ENCODE results near the gene NCL.
A peak's percentile ranks its signal among the peaks of the same experiment; 100 is the strongest.
"Not testable (repeated sequence)": the region's sequence is repeated elsewhere in the genome, so short reads cannot be mapped to it uniquely, and the experiment has no call there.

The NCL gene

GRCh38 chr2:231431606-231432005, 32.7 kb downstream of the NCL start:
- no peak for DNase-seq (ENCODE audit: low read depth in 1 of 2, low spot score in 1 of 2)

DNA sequence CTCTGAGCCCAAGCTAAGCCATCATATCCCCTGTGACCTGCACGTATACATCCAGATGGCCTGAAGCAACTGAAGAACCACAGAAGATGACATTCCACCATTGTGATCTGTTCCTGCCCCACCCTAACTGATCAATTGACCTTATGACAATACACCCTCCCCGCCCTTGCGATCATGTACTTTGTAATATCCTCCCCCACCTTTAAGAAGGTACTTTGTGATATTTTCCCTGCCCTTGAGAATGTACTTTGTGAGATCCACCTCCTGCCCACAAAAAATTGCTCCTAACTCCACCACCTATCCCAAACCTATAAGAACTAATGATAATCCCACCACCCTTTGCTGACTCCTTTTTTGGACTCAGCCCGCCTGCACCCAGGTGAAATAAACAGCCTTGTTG, 33.8 kb downstream of the NCL start:
- not testable (repeated sequence) for DNase-seq (ENCODE audit: low read depth in 1 of 2, low spot score in 1 of 2)

GRCh38 chr2:231429901-231430300, 34.4 kb downstream of the NCL start:
- DNase-seq (ENCODE audit: low read depth in 1 of 2, low spot score in 1 of 2), result no peak

DNA sequence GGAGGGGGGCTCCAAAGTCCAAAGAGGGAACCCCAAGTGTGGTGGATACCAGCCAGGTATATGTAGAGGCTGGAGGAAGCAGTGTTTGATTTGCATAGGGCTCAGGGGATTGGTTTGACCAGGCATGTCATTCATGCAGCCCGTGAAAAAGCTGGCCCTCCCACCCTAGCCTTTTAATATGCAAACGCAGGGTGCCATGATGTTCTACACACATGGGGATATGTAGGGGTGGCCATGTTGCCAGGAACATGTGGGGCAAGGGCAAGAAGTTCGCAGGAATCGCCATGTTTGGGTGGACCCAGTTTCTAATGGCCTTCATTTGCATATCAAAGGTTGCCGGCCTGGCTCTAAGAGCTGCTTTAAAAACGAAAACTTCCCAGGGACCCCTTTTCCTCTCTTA, 35.1 kb downstream of the NCL start:
- no peak for DNase-seq (ENCODE audit: low read depth in 1 of 2, low spot score in 1 of 2)

DNA sequence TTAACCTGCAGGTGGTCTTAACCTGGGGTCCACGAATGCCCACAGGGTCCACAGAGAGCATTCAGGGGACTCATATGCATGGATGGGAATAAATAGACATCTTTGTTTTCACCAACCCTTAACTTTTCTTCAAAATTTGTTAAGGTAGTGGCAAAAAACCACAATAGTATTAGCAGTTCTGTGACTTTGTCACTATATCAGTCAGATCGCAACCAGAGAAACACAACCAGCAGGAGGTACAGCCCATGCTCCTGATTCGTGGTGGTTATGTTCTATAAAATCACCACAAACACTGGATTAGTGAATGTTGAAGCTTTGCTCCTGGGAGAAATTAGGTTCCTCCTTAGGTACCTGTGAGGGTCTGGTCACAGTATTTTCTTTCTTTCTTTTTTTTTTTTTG, 37.2 kb downstream of the NCL start:
- DNase-seq (ENCODE audit: low read depth in 1 of 2, low spot score in 1 of 2), result no peak

- DNase-seq (ENCODE audit: low read depth in 1 of 2, low spot score in 1 of 2), result no peak
These were observed 38.2 kb downstream of the NCL start for GRCh38 chr2:231425811-231426703.

DNA sequence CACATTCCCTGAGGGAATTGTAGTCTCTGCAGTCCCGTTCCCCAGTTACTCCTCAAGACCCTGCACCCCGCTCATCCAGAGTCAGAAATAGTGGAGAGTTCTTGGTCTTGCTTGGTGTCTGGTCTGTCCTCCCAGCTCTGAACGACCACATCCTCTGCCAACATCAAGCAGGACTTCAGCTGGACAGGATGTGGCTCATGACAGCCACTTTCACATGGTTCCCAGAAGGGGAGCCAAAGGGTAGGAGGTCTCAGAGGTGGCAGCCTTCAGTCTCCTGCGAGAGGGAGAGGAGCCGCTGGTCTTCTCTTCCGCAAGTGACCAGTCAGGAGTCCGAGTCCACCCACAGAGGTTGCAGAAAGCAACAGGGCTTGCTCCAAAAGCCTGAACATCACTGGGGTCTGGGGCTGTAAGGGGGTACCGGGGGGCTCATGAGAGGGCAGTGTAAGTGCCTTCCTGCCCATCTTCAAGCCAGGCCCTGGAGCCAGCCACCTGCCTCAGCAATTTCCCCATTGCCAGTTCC, 38.9 kb downstream of the NCL start:
- no peak for DNase-seq (ENCODE audit: low read depth in 1 of 2, low spot score in 1 of 2)

- DNase-seq (ENCODE audit: low read depth in 1 of 2, low spot score in 1 of 2), result no peak
These were observed 41.1 kb downstream of the NCL start for GRCh38 chr2:231423176-231423575.

- no peak for DNase-seq (ENCODE audit: low read depth in 1 of 2, low spot score in 1 of 2)
These were observed 42.2 kb downstream of the NCL start for GRCh38 chr2:231422056-231422455.

DNA sequence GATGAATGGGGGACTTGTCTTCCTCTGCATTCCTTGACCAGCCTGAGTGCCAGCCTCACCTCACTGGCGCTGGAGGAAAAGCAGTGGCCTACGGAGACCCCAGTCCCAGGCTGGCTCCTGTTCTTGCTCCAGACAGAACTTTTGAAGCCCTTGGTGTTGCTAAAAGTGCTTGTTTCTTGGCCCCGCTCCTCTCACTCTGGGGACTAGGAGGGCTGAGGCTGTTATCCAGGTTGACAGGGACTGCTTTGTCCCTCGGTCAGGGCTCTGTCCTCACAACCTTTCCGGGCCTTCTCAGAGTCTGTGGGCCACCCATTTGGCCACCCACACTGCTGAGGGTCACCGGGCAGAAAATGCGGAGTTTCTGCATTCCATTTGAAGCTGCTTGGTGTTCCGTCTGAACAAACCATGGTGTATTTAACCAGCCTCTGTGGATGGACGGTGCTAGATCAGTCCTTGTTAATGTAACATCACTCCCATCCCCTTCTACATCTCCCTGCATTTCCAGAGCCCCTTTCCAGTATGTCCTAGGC, 43.2 kb downstream of the NCL start:
- no peak for DNase-seq (ENCODE audit: low read depth in 1 of 2, low spot score in 1 of 2)

DNA sequence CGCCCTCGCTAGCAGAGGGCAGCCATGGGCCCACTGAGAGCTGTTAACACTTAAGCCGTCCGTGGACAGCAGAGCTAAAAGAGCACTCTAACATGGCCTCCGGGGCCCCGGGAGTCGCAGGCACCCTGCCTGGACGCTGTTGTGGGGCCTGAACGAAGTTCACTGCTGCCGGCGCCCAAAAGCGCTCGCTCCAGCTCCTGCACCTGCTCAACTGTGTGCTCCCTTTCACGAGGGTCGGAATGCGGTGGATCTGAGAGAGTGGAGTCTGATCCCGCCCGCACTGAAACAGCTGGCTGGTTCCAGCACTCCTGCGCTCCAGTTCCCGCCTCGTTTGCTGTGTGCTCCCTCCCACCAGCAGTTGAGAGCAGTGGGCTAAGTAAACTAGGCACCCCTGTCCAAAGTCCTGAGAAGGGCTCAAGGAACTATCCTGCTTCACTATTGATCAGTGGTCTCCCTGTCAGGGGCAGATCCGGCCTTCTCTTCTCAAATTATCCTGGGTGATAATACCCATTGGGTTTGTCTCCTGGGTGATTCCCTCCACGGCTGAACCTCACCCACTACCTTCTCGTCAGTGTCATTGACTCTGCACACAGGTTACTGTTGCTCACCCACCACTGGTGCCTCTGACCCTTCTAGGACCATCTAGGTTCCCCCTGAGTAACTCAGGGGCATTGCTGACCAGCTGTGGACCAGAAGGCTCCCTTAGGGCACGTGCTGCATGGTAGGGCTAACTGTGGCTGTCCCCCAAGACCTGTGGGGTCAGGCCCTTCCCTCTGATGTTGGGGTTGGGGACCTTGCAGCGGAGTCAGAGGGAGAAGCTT, 45.3 kb downstream of the NCL start:
- no peak for DNase-seq (ENCODE audit: low read depth in 1 of 2, low spot score in 1 of 2)

DNA sequence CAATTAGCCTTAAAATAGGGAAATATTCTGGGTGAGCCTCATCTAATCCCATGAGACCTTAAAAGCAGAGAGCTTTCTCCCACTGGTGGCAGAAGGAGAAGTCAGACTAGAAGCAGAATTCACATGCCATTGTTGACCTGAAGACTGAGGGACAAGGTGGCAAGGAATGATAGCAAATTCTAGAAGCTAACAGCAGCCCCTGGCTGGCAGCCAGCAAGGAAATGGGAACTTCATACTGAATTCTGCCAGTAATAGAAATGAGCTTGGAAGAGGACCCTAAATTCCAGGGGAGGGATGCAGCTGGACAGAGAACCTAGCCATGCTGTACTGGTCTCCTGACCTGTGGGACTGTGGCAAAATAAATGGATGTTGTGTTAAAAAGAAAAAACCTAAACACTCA, 49.3 kb downstream of the NCL start:
- DNase-seq (ENCODE audit: low read depth in 1 of 2, low spot score in 1 of 2), result no peak

DNA sequence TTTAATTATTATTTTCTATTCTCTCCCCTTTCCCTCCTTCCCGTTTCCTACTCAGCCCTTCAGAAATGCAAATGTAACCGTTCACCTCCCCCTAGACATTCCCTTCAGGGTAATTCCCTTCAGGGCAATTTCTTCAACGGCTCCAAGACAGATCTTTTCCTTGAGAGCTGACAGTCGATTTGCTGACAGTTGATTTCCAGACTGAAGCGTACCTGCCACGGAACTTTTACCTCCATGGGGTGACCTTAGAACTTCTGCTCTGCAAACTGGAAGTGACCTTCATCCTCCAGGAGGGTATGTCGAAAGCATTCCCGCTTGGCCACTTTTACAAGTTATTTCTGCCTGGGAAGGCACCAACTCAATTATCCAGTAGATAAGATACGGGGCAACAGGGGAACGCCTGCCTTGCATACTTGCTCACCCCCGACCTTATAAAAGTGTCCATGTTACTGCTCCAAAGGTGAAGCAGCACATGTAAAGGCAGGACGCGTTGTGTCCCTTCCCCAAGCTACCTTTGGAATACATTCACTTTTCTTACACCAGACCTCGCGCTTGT, 50.3 kb downstream of the NCL start:
- no peak for DNase-seq (ENCODE audit: low read depth in 1 of 2, low spot score in 1 of 2)

DNA sequence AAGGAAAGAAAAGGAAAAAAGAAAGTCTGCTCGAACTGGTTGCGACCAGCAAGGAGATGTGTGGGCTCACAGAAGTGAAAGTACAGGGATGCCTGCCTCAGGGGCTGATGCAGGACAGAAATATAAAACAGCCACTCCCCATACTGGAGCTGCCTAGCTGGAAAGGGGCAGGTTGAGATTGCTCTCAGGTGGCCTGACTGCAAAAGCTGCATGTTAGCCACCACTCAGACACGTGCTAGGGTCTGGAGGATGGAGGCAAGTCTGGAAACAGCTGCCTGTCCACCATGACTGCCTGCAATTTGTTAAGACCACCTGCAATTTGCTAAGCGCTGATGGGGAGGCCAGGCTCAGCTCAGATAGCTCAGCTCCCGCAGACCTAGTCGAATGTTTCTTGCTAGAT, 50.8 kb downstream of the NCL start:
- DNase-seq (ENCODE audit: low read depth in 1 of 2, low spot score in 1 of 2), result no peak

- DNase-seq (ENCODE audit: low read depth in 1 of 2, low spot score in 1 of 2), result no peak
These were observed 51.7 kb downstream of the NCL start for GRCh38 chr2:231412618-231412963.

GRCh38 chr2:231411831-231412617, 52.3 kb downstream of the NCL start:
- DNase-seq (ENCODE audit: low read depth in 1 of 2, low spot score in 1 of 2), result peak in 1 of 2 donors; percentile 64

GRCh38 chr2:231411237-231411636, 53.0 kb downstream of the NCL start:
- no peak for DNase-seq (ENCODE audit: low read depth in 1 of 2, low spot score in 1 of 2)

GRCh38 chr2:231410293-231411004, 53.8 kb downstream of the NCL start:
- DNase-seq (ENCODE audit: low read depth in 1 of 2, low spot score in 1 of 2), result no peak

DNA sequence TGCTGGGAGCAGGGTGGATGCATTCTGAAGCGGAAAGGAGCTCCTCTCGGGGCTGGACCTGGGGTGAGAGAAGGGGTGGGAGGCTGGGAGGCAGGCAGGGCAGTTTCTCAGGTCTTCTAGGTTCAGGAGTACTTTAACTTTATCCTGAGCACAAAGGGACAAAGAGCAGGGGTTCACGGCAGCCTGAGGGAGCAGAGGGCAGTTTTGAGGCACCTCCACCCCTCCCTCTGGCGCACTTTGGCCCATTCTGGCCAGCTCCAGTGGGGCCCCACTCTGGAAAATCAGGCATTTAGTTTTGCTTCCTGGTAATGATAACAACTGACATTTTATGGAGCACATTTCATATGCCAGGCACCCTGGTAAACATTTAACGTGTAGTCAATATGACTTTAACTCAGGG, 54.5 kb downstream of the NCL start:
- DNase-seq (ENCODE audit: low read depth in 1 of 2, low spot score in 1 of 2), result no peak

GRCh38 chr2:231408304-231408703, 56.0 kb downstream of the NCL start:
- DNase-seq (ENCODE audit: low read depth in 1 of 2, low spot score in 1 of 2), result not testable (repeated sequence)
